ENCODE measurements around the gene MRPL38. TPM values are rescaled to one million over a fixed set of nuclear protein-coding genes. Genes with fewer than 3 reads are reported as not detected.

The MRPL38 gene
- 100 to 1,000 TPM; 148 to 161 TPM for total RNA-seq

DNA sequence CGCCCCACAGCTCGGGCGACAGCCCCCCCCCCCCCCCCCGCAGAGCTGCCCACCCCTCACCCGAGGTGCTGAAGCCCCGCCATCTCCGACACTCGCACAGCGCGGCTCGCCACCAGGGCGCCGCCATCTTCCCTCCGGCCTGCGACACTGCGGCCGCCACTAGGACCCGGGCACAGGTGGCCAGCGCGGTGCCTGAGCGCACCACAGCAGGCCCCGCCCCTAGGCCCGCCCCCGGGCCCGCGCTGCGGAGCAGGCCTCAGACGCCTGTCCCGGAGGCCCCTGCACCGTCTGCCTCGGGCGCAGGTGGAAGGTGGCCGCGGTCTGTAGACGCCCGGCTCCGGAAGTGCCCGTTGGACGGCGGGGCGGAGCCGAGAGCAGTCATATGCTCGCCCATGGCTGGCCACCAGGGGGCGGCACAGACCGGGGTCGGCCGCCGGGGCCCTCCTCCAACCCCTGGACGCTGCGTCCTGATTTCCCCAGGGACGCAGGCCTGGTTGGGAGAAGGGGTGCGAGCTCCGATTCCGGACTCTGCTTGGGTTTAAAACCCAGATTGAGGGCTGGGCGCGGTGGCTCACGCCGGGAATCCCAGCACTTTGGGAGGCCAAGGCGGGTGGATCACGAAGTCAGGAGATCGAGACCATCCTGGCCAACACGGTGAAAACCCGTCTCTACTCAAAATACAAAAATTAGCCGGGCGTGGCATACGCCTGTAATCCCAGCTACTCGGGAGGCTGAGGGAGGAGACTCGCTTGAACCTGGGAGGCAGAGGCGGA is at the start of gene MRPL38:
Gene MRPL38, minus strand, starts transcription at position 136 of the 773 bp plus-strand sequence. Its CDS starts 9 bp downstream, at position 127.
- Mint-ChIP-seq H3K36me3 (peaks cover 11% of the 10 kb centered on the region), H3K9me3 (no peaks in the 10 kb centered on the region), H3K27ac (peak within 1 kb of the TSS; percentile 93), H3K4me1 (peaks cover 15% of the 10 kb centered on the region), H3K4me3 (peak within 1 kb of the TSS; percentile 96), H3K27me3 (no peaks in the 10 kb centered on the region)
- DNase-seq, result peak; percentile 99

DNA sequence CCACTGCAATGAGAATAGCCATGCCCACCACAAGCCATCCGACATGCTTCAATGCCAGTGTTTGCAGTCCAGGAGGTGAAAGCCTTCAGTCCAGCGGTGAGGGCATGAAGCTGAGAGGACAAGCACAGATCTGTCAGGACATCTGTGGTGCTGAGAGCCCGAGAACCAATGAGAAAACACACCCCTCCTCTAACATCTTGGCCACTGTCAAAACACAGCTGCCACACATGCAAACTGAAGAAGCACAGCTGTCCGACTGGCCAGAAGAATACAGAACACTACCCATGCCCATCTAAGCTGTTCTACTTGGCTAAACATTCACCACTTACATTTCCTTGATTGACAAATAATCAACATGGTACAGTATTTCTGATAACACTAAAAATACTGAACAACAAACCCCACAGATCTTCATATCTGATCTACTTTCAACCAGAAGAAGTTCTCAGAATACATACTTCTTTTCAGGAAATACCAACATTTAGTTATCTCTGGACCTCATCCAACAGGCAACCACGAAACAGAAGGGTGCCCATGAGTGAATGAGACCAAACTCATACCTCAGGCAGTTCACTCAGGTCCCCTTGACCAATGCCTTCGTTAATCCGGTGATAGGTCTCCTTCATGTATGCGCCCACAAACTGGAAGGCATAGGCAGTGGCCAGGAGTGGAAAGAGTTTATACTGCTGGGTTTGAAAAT is 46.3 kb upstream of the MRPL38 start:
- Mint-ChIP-seq H3K4me3 (no peak overlapping the region), H3K4me1 (no peaks in the 10 kb centered on the region), H3K9me3 (no peaks in the 10 kb centered on the region), H3K36me3 (no peaks in the 10 kb centered on the region), H3K27me3 (no peaks in the 10 kb centered on the region), H3K27ac (peak overlapping the region; percentile 3)
- no peak for DNase-seq

DNA sequence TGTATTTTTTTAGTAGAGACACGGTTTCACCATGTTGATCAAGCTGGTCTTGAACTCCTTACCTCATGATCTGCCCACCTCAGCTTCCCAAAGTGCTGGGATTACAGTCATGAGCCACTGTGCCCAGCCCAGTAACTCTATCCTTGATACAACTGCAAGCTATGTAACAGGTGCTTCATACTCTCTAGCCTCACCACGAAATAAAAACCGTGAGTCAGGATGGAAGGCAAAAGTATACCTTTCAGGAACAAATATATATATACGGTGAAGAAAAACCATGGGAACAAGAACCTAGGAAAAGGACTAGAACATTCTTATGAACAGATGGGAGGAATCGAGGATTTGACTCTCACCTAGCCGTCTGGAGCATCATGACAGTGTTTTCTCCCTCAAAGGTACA is 45.7 kb upstream of the MRPL38 start:
- Mint-ChIP-seq H3K36me3 (no peaks in the 10 kb centered on the region), H3K4me3 (no peak overlapping the region), H3K27ac (no peak overlapping the region), H3K4me1 (no peaks in the 10 kb centered on the region), H3K27me3 (no peaks in the 10 kb centered on the region), H3K9me3 (no peaks in the 10 kb centered on the region)
- DNase-seq, result no peak

DNA sequence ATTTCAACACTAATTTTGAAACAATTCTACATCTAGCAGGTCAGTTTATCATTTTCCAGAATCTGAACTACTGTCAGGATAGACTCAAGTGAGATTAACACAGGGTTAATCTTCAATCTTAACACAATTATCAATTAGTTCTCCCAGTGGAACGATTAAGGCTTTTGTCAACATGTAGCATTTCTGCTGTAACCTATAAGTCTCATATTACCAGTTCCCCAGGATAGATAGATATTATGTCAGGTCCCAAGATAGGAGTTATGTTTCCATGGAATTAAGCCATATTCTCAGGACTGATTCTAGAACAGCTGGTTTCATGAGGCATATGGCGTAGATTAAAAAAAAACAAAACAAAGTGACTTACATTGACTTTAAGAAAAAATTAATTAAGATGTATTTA is 40.5 kb upstream of the MRPL38 start:
- Mint-ChIP-seq H3K4me3 (no peak overlapping the region), H3K27me3 (no peaks in the 10 kb centered on the region), H3K27ac (no peak overlapping the region), H3K9me3 (no peaks in the 10 kb centered on the region), H3K4me1 (peaks cover 6% of the 10 kb centered on the region), H3K36me3 (no peaks in the 10 kb centered on the region)
- DNase-seq, result no peak

DNA sequence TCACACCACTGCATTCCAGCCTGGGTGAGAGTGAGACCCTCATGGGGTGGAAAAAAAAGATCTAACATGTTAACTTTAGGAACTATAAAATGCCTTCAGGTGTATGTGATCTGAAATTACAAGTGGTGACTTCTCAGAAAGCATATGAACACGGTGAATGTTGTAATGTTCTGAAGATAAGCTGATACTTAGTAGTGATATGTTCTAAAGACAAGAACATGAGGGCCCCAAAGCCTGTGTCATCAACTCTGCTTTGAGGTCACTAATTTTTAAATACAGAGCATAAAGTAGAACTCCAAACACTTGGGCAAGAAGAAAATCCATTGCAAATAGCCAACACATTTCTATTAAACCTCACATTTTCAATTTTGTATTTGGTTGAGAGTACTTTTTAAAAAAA is 38.8 kb upstream of the MRPL38 start:
- H3K4me1 Mint-ChIP-seq, result peaks cover 11% of the 10 kb centered on the region
- no peaks in the 10 kb centered on the region for H3K27me3 Mint-ChIP-seq
- no peaks in the 10 kb centered on the region for H3K36me3 Mint-ChIP-seq
- H3K4me3 Mint-ChIP-seq, result no peak overlapping the region
- no peak for DNase-seq
- no peaks in the 10 kb centered on the region for H3K9me3 Mint-ChIP-seq
- H3K27ac Mint-ChIP-seq, result no peak overlapping the region

DNA sequence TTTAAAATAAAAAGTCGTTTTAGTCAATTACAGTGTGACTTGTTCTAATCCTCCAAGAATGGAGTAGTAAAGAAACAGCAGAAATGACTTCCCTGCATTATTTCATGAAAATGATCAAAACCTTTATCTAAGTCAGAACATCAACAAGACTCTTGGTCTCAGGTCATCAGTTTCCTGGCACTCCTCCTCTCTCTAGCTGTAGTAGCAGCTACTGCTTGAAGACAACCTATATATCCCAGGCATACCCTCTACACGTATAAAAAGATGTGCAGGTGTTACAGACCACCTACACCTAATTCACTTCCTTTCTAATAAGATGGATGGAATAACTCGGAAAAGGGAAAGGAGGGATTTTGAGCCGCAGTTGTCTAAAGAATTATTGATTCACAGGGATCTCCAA is 37.8 kb upstream of the MRPL38 start:
- Mint-ChIP-seq H3K9me3 (no peaks in the 10 kb centered on the region), H3K27me3 (no peaks in the 10 kb centered on the region), H3K27ac (no peak overlapping the region)

DNA sequence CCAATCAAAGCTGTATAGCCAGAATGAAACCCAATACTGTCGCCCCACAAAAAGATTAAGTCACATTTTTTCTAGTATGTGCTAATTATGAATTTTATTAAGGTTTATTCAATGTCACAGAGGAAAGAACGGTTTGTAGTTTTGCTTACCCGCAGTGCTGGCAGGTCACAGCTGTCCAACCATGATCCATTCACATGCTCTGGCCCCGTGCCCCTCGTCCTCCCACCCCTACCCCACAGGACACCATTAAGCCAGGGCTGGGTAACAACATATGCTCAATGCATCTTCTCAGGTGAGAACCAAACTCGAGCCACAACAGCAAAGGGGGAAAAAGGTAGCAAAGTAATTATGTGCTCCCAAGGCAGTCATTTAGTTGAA is 36.7 kb upstream of the MRPL38 start:
- H3K9me3 Mint-ChIP-seq, result no peaks in the 10 kb centered on the region
- DNase-seq, result no peak
- no peaks in the 10 kb centered on the region for H3K36me3 Mint-ChIP-seq
- H3K27me3 Mint-ChIP-seq, result no peaks in the 10 kb centered on the region
- peaks cover 11% of the 10 kb centered on the region for H3K4me1 Mint-ChIP-seq
- peak overlapping the region; percentile 95 for H3K4me3 Mint-ChIP-seq
- peak overlapping the region; percentile 77 for H3K27ac Mint-ChIP-seq

More for the DNA sequence above, 37.8 kb upstream of the MRPL38 start:
- no peak overlapping the region for H3K4me3 Mint-ChIP-seq
- no peak for DNase-seq
- H3K4me1 Mint-ChIP-seq, result peaks cover 11% of the 10 kb centered on the region
- no peaks in the 10 kb centered on the region for H3K36me3 Mint-ChIP-seq

DNA sequence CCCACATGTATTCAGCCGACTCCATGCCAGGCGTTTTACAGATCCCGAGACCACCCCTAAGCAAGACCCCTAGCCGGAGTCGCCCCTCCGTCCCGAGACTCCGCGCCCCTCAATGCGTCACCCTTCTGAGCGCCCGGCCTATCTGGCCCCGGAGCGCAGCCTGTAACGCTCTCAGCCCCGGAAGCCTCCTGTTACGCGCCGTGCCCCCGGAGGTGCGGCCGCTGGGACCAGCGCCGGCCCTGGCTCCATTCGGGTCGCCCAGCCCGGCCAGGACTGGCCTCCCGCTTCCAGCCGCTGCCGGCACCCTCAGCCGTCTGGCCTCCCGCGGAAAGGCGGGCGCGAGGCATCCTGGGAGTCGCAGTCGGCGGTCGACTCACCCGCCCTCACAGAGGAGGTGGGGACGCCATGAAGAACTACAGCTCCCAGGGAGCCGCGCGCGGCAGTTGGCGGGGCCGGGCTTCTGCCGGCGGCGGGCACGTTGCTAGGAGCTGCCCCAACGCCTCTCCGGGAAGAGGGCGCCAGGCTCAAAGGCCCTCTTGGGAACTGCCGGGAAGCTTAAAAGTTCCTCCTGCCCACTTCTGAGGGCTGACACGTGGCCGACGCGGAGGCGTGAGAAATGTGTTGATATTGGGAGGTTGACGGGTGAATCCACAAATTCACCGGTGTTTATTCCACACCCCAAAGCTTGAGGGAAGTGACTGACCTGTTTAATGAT is 36.2 kb upstream of the MRPL38 start, which contains the start of gene FBF1:
Gene FBF1, minus strand, starts transcription at position 316 of the 715 bp plus-strand sequence. CDS start 2,893 bp downstream, outside the sequence.
- Mint-ChIP-seq H3K27ac (peak within 1 kb of the TSS; percentile 86), H3K36me3 (no peaks in the 10 kb centered on the region), H3K9me3 (no peaks in the 10 kb centered on the region), H3K27me3 (no peaks in the 10 kb centered on the region), H3K4me1 (peaks cover 11% of the 10 kb centered on the region), H3K4me3 (peak within 1 kb of the TSS; percentile 95)
- peak; percentile 93 for DNase-seq

DNA sequence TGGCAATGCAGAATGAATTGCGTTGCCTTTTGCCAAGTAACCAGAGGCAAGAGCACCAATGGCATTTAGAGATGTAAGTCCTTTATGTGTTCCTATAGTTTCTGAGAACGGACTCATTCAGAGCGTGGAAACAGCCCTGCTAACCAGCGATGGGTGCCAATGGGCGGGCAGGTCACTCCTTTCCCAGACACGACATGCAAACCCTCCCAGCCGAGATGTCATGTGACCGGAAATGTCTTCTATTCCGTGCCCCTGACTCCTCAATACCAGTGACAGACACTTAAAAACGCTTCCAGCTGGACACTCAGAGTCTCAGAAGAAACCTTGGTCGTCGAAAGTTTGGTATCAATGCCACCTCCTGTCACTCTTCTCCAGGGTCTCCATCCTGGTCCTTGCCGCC is 33.0 kb upstream of the MRPL38 start:
- DNase-seq, result no peak
- no peaks in the 10 kb centered on the region for H3K9me3 Mint-ChIP-seq
- no peak overlapping the region for H3K4me3 Mint-ChIP-seq
- peaks cover 11% of the 10 kb centered on the region for H3K4me1 Mint-ChIP-seq
- no peaks in the 10 kb centered on the region for H3K27me3 Mint-ChIP-seq
- H3K27ac Mint-ChIP-seq, result no peak overlapping the region
- H3K36me3 Mint-ChIP-seq, result no peaks in the 10 kb centered on the region

DNA sequence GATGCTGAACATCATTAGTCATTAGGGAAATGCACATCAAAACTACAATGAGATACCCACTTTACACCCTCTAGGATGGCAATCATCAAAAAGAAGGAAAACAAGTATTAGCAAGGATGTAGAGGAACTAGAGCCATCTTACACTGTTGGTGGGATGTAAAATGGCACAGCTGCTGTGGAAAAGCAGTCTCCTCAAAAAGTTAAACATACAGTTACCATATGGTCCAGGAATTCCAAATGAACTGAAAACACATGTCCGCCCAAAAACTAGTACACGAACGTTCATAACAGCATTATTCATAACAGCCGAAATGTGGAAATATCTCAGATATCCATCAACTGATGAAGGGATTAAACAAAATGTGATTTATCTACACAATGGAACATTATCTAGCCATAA is 29.1 kb upstream of the MRPL38 start:
- Mint-ChIP-seq H3K9me3 (no peaks in the 10 kb centered on the region), H3K27ac (no peak overlapping the region), H3K4me1 (no peaks in the 10 kb centered on the region), H3K36me3 (no peaks in the 10 kb centered on the region), H3K4me3 (no peak overlapping the region), H3K27me3 (no peaks in the 10 kb centered on the region)
- no peak for DNase-seq

DNA sequence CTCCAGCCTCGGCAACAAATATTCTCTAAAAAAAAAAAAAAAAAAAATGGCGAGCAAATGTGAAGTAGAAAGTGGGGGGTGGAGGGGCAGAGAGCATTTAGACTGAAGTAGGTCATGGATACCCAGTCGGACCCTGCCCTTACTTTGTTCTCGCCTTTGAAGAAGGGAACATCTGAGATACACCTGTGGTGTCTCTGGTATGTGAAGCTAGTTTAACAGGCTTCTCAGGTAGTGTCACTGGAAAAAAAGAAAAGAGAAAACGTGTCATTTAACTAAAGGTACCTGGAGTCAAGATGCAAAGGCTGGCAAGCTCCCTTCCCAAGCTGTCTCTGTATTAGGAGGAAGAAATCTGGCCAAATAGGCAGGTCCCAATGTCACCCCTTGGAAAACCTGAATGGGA is 28.2 kb upstream of the MRPL38 start:
- Mint-ChIP-seq H3K36me3 (no peaks in the 10 kb centered on the region), H3K4me3 (no peak overlapping the region), H3K9me3 (no peaks in the 10 kb centered on the region), H3K4me1 (no peaks in the 10 kb centered on the region), H3K27ac (no peak overlapping the region), H3K27me3 (no peaks in the 10 kb centered on the region)
- no peak for DNase-seq

DNA sequence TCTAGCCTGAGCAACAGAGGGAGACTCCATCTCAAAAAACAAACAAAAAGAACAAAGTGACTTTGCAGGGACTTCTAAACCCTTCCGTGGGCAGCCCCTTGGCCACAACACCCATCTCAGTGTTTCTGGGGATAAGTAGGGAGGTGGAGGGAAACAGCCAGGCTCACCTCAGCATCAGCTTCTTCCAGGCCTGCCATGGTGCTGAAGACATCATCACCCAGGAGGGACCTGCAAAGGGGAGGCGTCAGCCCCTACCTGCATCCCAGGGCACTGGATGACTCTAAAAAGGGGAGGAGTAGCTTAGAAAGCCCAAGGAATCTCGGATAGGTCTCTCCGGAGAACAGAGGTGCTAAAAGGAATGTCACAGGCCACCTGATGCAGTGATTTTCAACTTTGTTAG is 26.4 kb upstream of the MRPL38 start:
- no peak overlapping the region for H3K27ac Mint-ChIP-seq
- no peaks in the 10 kb centered on the region for H3K27me3 Mint-ChIP-seq
- no peaks in the 10 kb centered on the region for H3K4me1 Mint-ChIP-seq

DNA sequence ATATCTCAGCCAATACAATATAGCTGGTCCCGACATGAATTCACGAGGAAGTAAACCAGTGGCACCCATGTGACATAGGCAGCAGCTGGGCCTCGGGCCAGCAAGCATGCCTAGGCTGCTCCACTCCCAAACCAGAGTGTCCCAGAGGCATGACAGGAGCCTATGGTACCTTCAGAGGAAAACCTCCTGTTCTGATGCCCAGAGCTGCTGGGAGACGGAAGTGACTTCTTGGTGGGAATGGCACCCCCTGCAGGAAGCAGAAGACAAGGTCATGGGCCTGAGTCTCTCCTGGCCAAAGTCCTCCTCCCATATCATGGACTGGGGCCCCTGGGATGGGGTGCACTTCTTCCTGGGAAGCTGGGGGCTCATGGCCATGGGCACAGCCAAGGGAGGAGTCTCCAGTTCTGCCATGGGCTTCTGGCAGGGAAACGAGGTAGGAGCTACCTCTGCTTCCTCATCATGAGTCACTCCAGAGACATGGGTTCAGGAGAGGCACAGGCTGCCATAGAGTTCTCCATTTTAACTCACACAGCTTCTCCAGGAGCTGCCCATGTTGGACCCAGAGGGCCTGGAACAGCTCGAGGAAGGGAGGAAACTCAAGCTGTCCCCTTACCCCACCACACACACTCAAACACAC is 22.7 kb upstream of the MRPL38 start:
- Mint-ChIP-seq H3K27ac (no peak overlapping the region), H3K9me3 (no peaks in the 10 kb centered on the region), H3K4me1 (no peaks in the 10 kb centered on the region), H3K4me3 (no peak overlapping the region), H3K27me3 (no peaks in the 10 kb centered on the region), H3K36me3 (no peaks in the 10 kb centered on the region)
- no peak for DNase-seq

More for the DNA sequence above, 26.4 kb upstream of the MRPL38 start:
- H3K36me3 Mint-ChIP-seq, result no peaks in the 10 kb centered on the region
- DNase-seq, result no peak
- H3K4me3 Mint-ChIP-seq, result no peak overlapping the region
- no peaks in the 10 kb centered on the region for H3K9me3 Mint-ChIP-seq

DNA sequence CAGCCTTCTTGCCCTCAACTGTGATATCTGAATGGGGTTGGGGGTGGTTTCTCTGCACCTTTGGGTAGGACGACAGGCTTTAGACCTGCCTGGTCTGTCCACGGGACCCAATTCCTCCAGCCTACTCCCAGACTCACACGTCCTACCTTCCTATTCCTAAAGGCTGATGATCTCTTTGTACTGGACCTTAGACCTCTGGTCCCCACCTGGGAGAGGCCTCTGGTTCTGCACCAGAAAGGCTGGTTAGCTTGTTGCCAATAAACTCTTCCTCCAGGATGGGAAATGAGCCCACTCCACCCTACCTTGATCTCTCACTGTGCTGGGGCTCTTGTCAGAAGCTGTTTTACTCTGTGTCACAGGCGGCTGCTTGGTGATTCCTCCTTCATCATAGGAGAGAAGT is 21.8 kb upstream of the MRPL38 start:
- no peak overlapping the region for H3K4me3 Mint-ChIP-seq
- H3K27ac Mint-ChIP-seq, result no peak overlapping the region
- H3K36me3 Mint-ChIP-seq, result no peaks in the 10 kb centered on the region
- no peaks in the 10 kb centered on the region for H3K9me3 Mint-ChIP-seq
- H3K4me1 Mint-ChIP-seq, result no peaks in the 10 kb centered on the region
- no peak for DNase-seq
- no peaks in the 10 kb centered on the region for H3K27me3 Mint-ChIP-seq

DNA sequence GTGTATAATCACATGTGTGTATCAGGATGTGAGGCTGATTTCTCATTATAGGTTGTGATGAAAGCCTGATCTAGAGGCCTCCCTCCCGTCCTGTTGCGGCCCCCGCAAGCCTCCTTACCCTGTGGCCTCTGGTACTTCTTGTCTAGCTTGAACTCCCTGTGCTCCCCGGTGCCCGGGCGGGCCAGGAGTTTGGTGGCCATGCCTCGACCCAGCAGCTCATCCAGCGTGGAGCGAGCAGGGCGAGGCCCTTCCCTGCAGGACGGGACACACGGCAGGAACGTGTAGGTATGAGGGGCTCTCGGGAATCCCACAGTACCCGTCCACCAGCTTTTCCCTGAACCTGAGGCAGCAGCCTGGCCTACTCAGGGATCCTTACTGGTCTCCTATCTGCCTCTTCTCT is 21.2 kb upstream of the MRPL38 start:
- DNase-seq, result no peak
- no peaks in the 10 kb centered on the region for H3K4me1 Mint-ChIP-seq
- no peak overlapping the region for H3K27ac Mint-ChIP-seq
- H3K27me3 Mint-ChIP-seq, result no peaks in the 10 kb centered on the region
- no peak overlapping the region for H3K4me3 Mint-ChIP-seq
- H3K9me3 Mint-ChIP-seq, result no peaks in the 10 kb centered on the region
- H3K36me3 Mint-ChIP-seq, result no peaks in the 10 kb centered on the region
